Small intestine (tissue), 7 donors: ENCODE results near the gene MOV10L1. TPM values are rescaled to one million over a fixed set of nuclear protein-coding genes. Genes with fewer than 3 reads are reported as not detected.
A peak's percentile ranks its signal among the peaks of the same experiment; 100 is the strongest.

Source experiments
- DNase-seq, 2 donors: peaks; one replicate each; pipeline versions ENCODE4 v3.0.0 to v3.0.0-alpha.2; 2013
- FAIRE-seq: peaks from 2 replicates; lab custom pipeline; 2012; peaks lifted over from hg19 to GRCh38; lab: Jason Lieb, UNC
- H3K27ac ChIP-seq, 3 donors: one replicate each; pipeline ENCODE4 v1.5.1; 2013; ENCODE audit warnings: low read length in 2 of 3, mild to moderate bottlenecking in 2 of 3, control low read depth in 1 of 3, inconsistent platforms in 1 of 3, low read depth in 1 of 3, moderate library complexity in 1 of 3
- H3K27me3 ChIP-seq, 3 donors: one replicate each; pipeline ENCODE4 v1.6.1; 2013; ENCODE audit warnings: low read length in 3 of 3, inconsistent platforms in 1 of 3; ENCODE audit not compliant: control insufficient read depth in 3 of 3, insufficient read depth in 3 of 3
- H3K36me3 ChIP-seq, 3 donors: one replicate each; pipeline ENCODE4 v1.6.1; 2013; ENCODE audit warnings: low read length in 3 of 3, inconsistent platforms in 1 of 3, low read depth in 1 of 3, mild to moderate bottlenecking in 1 of 3, moderate library complexity in 1 of 3; ENCODE audit not compliant: control insufficient read depth in 3 of 3, insufficient read depth in 2 of 3
- H3K4me1 ChIP-seq, 3 donors: one replicate each; pipeline ENCODE4 v1.6.1; 2013; ENCODE audit warnings: low read length in 2 of 3, inconsistent platforms in 1 of 3, low read depth in 1 of 3, mild to moderate bottlenecking in 1 of 3, moderate library complexity in 1 of 3; ENCODE audit not compliant: control insufficient read depth in 3 of 3, insufficient read depth in 2 of 3
- H3K4me3 ChIP-seq, 3 donors: one replicate each; pipeline ENCODE4 v1.5.1; 2013; ENCODE audit warnings: low read length in 3 of 3, control low read depth in 1 of 3, inconsistent platforms in 1 of 3, low read depth in 1 of 3, mild to moderate bottlenecking in 1 of 3, moderate library complexity in 1 of 3
- H3K9me3 ChIP-seq, 2 donors: one replicate each; pipeline ENCODE4 v1.6.1; 2013; ENCODE audit warnings: low read depth in 1 of 2, low read length in 1 of 2; ENCODE audit not compliant: control insufficient read depth in 2 of 2, insufficient read depth in 1 of 2
- WGBS, 3 donors: extraction: QIAGEN DNeasy Blood & Tissue Kit; methylation state at CpG; one replicate each; pipeline ENCODE4 v1.1.7; 2013; 5-methylcytosine and 5-hydroxymethylcytosine counted together
- polyA plus RNA-seq, 4 donors: library from polyadenylated mRNA; stranded (reverse) in 3 of 4; unstranded in 1 of 4; fragments of 200-250 nt in 3 of 4; fragments of 120-200 nt in 1 of 4; gene quantifications; one replicate each; pipeline versions ENCODE4 v1.2.1 to v1.2.3, GENCODE V29; 2013
- donor health status: healthy with polysubstance abuse.
- donor health status: control.
- donor health status: control.
- donor health status: Bipolar disorder and iron deficiency.
- donor health status: healthy.

The MOV10L1 gene
- polyA plus RNA-seq, 4 donors, result 0.19 to 2.1 TPM; not detected in 2

GRCh38 chr22:50171965-50172421, 82.2 kb downstream of the MOV10L1 start:
- H3K36me3 ChIP-seq, result no peaks in the 10 kb centered on the region
- H3K27me3 ChIP-seq, result peaks cover 0 to 23% (median 5%) of the 10 kb centered on the region in 3 donors
- DNase-seq, result peak; percentile 52 to 57
- no peak for FAIRE-seq
- no peak overlapping the region for H3K27ac ChIP-seq
- WGBS, 3 donors, result 18 to 61% (median 36%) methylated on average over 13 of the region's 13 CpGs
- peaks cover 0 to 9% (median 0%) of the 10 kb centered on the region in 3 donors for H3K4me1 ChIP-seq
- no peaks in the 10 kb centered on the region for H3K9me3 ChIP-seq
- no peak overlapping the region for H3K4me3 ChIP-seq

- H3K4me1 ChIP-seq, result peaks cover 0 to 9% (median 0%) of the 10 kb centered on the region in 3 donors
- no peaks in the 10 kb centered on the region for H3K36me3 ChIP-seq
- no peaks in the 10 kb centered on the region for H3K9me3 ChIP-seq
- peaks cover 0 to 15% (median 5%) of the 10 kb centered on the region in 3 donors for H3K27me3 ChIP-seq
- DNase-seq, result no peak
- no peak overlapping the region for H3K27ac ChIP-seq
- FAIRE-seq, result no peak
- WGBS, 3 donors, result 71 to 89% (median 74%) methylated on average over 26 of the region's 26 CpGs
- H3K4me3 ChIP-seq, result no peak overlapping the region
Observed at GRCh38 chr22:50173311-50173982, 83.6 kb downstream of the MOV10L1 start.

GRCh38 chr22:50173983-50174355, 84.2 kb downstream of the MOV10L1 start:
- no peaks in the 10 kb centered on the region for H3K9me3 ChIP-seq
- WGBS, 3 donors, result 85 to 95% (median 93%) methylated on average over 6 of the region's 6 CpGs
- no peak overlapping the region for H3K4me3 ChIP-seq
- no peak overlapping the region for H3K27ac ChIP-seq
- no peaks in the 10 kb centered on the region for H3K36me3 ChIP-seq
- peaks cover 0 to 9% (median 0%) of the 10 kb centered on the region in 3 donors for H3K4me1 ChIP-seq
- H3K27me3 ChIP-seq, result peaks cover 0 to 12% (median 5%) of the 10 kb centered on the region in 3 donors
- DNase-seq, result no peak
- no peak for FAIRE-seq

GRCh38 chr22:50174382-50175190, 84.8 kb downstream of the MOV10L1 start:
- DNase-seq, result no peak
- H3K4me3 ChIP-seq, result no peak overlapping the region
- H3K36me3 ChIP-seq, result no peaks in the 10 kb centered on the region
- FAIRE-seq, result no peak
- H3K27ac ChIP-seq, result no peak overlapping the region
- 82 to 87% (median 85%) methylated on average over 24 to 27 of the region's 27 CpGs for WGBS, 3 donors
- H3K9me3 ChIP-seq, result no peaks in the 10 kb centered on the region
- H3K4me1 ChIP-seq, result peaks cover 0 to 9% (median 0%) of the 10 kb centered on the region in 3 donors
- peaks cover 0 to 7% (median 5%) of the 10 kb centered on the region in 3 donors for H3K27me3 ChIP-seq

- Histone ChIP-seq H3K4me3 (no peak overlapping the region), H3K27me3 (peaks cover 0 to 7% (median 5%) of the 10 kb centered on the region in 3 donors), H3K4me1 (peaks cover 0 to 9% (median 0%) of the 10 kb centered on the region in 3 donors), H3K36me3 (no peaks in the 10 kb centered on the region), H3K27ac (no peak overlapping the region), H3K9me3 (no peaks in the 10 kb centered on the region)
- no peak for DNase-seq
- no peak for FAIRE-seq
- WGBS, 3 donors, result 72 to 90% (median 89%) methylated on average over 4 to 6 of the region's 6 CpGs
Observed at GRCh38 chr22:50175191-50175461, 85.3 kb downstream of the MOV10L1 start.

GRCh38 chr22:50175921-50176849, 86.4 kb downstream of the MOV10L1 start:
- H3K4me3 ChIP-seq, result no peak overlapping the region
- no peaks in the 10 kb centered on the region for H3K36me3 ChIP-seq
- WGBS, 3 donors, result 69 to 77% (median 75%) methylated on average over 27 of the region's 27 CpGs
- no peak for DNase-seq
- no peaks in the 10 kb centered on the region for H3K9me3 ChIP-seq
- H3K27me3 ChIP-seq, result peaks cover 0 to 5% (median under 1%) of the 10 kb centered on the region in 3 donors
- no peak for FAIRE-seq
- peaks cover 0 to 8% (median 0%) of the 10 kb centered on the region in 3 donors for H3K4me1 ChIP-seq
- no peak overlapping the region for H3K27ac ChIP-seq

- H3K9me3 ChIP-seq, result no peaks in the 10 kb centered on the region
- DNase-seq (no peak), FAIRE-seq (no peak)
- no peak overlapping the region for H3K4me3 ChIP-seq
- H3K27me3 ChIP-seq, result no peaks in the 10 kb centered on the region
- no peaks in the 10 kb centered on the region for H3K36me3 ChIP-seq
- WGBS, 3 donors, result 95 to 97% (median 96%) methylated on average over 74 to 76 of the region's 76 CpGs
- peaks cover 0 to under 1% (median 0%) of the 10 kb centered on the region in 3 donors for H3K4me1 ChIP-seq
- H3K27ac ChIP-seq, result no peak overlapping the region
Observed at GRCh38 chr22:50176850-50177536, 87.2 kb downstream of the MOV10L1 start.
